Measurements from ENCODE around the gene CYP4F3. TPM values are rescaled to one million over a fixed set of nuclear protein-coding genes. Genes with fewer than 3 reads are reported as not detected.
A peak's percentile ranks its signal among the peaks of the same experiment; 100 is the strongest.

The CYP4F3 gene
- total and polyA plus RNA-seq, 2 of the 13 experiments (the other 11 are each of a cell fraction or from before 2014, with no cell fraction given): 17.8 to 22.8 TPM

DNA sequence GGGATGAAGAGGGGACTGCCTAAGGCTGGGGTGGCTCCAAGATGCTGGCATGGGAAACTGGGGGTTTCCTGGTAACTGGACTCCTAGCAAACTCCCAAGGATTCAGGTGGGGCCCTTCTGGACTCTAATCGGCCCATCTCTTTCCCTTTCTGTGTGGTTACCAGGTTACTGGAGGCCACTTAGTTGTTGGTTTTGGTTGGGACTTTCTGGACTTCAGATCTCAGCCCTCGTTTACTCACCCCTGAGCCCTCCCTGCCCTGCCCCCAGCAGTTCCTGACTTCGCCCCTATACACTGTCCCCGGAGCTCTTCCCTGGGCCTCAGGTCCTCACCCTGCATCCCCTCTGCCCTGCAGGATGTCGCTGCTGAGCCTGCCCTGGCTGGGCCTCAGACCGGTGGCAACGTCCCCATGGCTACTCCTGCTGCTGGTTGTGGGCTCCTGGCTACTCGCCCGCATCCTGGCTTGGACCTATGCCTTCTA is 32.5 kb downstream of the CYP4F3 start (continued):
- TF ChIP-seq, protein P1, sequence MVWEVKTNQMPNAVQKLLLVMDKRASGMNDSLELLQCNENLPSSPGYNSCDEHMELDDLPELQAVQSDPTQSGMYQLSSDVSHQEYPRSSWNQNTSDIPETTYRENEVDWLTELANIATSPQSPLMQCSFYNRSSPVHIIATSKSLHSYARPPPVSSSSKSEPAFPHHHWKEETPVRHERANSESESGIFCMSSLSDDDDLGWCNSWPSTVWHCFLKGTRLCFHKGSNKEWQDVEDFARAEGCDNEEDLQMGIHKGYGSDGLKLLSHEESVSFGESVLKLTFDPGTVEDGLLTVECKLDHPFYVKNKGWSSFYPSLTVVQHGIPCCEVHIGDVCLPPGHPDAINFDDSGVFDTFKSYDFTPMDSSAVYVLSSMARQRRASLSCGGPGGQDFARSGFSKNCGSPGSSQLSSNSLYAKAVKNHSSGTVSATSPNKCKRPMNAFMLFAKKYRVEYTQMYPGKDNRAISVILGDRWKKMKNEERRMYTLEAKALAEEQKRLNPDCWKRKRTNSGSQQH (CRISPR knock-in tag; IDR thresholded peaks at IDR 0.05; ENCODE audit: low read depth): no peak
- TF ChIP-seq ZNF367 (CRISPR knock-in tag; IDR thresholded peaks at IDR 0.05; ENCODE audit: borderline replicate concordance) (no peak), ZFP37 (CRISPR knock-in tag; IDR thresholded peaks at IDR 0.05; ENCODE audit: borderline replicate concordance) (no peak), PRDM4 (CRISPR knock-in tag; IDR thresholded peaks at IDR 0.05; ENCODE audit: borderline replicate concordance) (no peak), NFRKB (IDR thresholded peaks at IDR 0.05) (no peak), ZNF614 (CRISPR knock-in tag; IDR thresholded peaks at IDR 0.05; ENCODE audit: borderline replicate concordance) (no peak), ZNF350 (CRISPR knock-in tag; IDR thresholded peaks at IDR 0.05; ENCODE audit: borderline replicate concordance, low read depth) (peak; percentile 35; the same call in 1 of the 2 replicates), XRCC5 (optimal IDR thresholded peaks at IDR 0.05; ENCODE audit: low read length) (no peak), SALL2 (CRISPR knock-in tag; IDR thresholded peaks at IDR 0.05) (no peak), ZNF737 (CRISPR knock-in tag; IDR thresholded peaks at IDR 0.05; ENCODE audit: borderline replicate concordance) (no peak), U2AF1 (optimal IDR thresholded peaks at IDR 0.05; ENCODE audit: low read depth, low read length) (no peak), RFXANK (CRISPR knock-in tag; IDR thresholded peaks at IDR 0.05) (no peak), ZNF879 (CRISPR knock-in tag; IDR thresholded peaks at IDR 0.05) (no peak), ZNF230 (CRISPR knock-in tag; IDR thresholded peaks at IDR 0.05) (no peak), ZNF10 (CRISPR knock-in tag; IDR thresholded peaks at IDR 0.05; ENCODE audit: borderline replicate concordance, low read depth) (no peak), ATRX (CRISPR knock-in tag; IDR thresholded peaks at IDR 0.05; ENCODE audit: borderline replicate concordance) (no peak)
- TF ChIP-seq, protein P2, sequence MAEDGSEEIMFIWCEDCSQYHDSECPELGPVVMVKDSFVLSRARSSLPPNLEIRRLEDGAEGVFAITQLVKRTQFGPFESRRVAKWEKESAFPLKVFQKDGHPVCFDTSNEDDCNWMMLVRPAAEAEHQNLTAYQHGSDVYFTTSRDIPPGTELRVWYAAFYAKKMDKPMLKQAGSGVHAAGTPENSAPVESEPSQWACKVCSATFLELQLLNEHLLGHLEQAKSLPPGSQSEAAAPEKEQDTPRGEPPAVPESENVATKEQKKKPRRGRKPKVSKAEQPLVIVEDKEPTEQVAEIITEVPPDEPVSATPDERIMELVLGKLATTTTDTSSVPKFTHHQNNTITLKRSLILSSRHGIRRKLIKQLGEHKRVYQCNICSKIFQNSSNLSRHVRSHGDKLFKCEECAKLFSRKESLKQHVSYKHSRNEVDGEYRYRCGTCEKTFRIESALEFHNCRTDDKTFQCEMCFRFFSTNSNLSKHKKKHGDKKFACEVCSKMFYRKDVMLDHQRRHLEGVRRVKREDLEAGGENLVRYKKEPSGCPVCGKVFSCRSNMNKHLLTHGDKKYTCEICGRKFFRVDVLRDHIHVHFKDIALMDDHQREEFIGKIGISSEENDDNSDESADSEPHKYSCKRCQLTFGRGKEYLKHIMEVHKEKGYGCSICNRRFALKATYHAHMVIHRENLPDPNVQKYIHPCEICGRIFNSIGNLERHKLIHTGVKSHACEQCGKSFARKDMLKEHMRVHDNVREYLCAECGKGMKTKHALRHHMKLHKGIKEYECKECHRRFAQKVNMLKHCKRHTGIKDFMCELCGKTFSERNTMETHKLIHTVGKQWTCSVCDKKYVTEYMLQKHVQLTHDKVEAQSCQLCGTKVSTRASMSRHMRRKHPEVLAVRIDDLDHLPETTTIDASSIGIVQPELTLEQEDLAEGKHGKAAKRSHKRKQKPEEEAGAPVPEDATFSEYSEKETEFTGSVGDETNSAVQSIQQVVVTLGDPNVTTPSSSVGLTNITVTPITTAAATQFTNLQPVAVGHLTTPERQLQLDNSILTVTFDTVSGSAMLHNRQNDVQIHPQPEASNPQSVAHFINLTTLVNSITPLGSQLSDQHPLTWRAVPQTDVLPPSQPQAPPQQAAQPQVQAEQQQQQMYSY (CRISPR knock-in tag; IDR thresholded peaks at IDR 0.05): no peak
- TF ChIP-seq, protein P3, sequence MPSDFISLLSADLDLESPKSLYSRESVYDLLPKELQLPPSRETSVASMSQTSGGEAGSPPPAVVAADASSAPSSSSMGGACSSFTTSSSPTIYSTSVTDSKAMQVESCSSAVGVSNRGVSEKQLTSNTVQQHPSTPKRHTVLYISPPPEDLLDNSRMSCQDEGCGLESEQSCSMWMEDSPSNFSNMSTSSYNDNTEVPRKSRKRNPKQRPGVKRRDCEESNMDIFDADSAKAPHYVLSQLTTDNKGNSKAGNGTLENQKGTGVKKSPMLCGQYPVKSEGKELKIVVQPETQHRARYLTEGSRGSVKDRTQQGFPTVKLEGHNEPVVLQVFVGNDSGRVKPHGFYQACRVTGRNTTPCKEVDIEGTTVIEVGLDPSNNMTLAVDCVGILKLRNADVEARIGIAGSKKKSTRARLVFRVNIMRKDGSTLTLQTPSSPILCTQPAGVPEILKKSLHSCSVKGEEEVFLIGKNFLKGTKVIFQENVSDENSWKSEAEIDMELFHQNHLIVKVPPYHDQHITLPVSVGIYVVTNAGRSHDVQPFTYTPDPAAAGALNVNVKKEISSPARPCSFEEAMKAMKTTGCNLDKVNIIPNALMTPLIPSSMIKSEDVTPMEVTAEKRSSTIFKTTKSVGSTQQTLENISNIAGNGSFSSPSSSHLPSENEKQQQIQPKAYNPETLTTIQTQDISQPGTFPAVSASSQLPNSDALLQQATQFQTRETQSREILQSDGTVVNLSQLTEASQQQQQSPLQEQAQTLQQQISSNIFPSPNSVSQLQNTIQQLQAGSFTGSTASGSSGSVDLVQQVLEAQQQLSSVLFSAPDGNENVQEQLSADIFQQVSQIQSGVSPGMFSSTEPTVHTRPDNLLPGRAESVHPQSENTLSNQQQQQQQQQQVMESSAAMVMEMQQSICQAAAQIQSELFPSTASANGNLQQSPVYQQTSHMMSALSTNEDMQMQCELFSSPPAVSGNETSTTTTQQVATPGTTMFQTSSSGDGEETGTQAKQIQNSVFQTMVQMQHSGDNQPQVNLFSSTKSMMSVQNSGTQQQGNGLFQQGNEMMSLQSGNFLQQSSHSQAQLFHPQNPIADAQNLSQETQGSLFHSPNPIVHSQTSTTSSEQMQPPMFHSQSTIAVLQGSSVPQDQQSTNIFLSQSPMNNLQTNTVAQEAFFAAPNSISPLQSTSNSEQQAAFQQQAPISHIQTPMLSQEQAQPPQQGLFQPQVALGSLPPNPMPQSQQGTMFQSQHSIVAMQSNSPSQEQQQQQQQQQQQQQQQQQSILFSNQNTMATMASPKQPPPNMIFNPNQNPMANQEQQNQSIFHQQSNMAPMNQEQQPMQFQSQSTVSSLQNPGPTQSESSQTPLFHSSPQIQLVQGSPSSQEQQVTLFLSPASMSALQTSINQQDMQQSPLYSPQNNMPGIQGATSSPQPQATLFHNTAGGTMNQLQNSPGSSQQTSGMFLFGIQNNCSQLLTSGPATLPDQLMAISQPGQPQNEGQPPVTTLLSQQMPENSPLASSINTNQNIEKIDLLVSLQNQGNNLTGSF (CRISPR knock-in tag; IDR thresholded peaks at IDR 0.05): no peak

Measured in HepG2 (cell line).